Neural progenitor cell (in vitro differentiated cells): ENCODE results near the gene ATP8B3.

Source experiments
- CTCF ChIP-seq: fragments of 200-600 bp; sonication (generic); IDR thresholded peaks from 2 replicates; pipeline ENCODE4 v1.5.1; 2017; ENCODE audit warnings: antibody characterized with exemption, mild to moderate bottlenecking
- EZH2 ChIP-seq: fragments of 200-600 bp; sonication (generic); IDR thresholded peaks from 2 replicates; pipeline ENCODE4 v1.6.1; 2017; ENCODE audit warnings: antibody characterized with exemption, mild to moderate bottlenecking, moderate library complexity

GRCh38 chr19:1773184-1773583 is 38.9 kb downstream of the ATP8B3 start:
- TF ChIP-seq CTCF (no peak), EZH2 (no peak)
